Nephron (organoid): Measurements from ENCODE around the gene KLHL17.
"Not testable (repeated sequence)": the region's sequence is repeated elsewhere in the genome, so short reads cannot be mapped to it uniquely, and the experiment has no call there.

Experiments used
- H3K27ac Mint-ChIP-seq, 3 experiments: 2 replicates each; pipeline ENCODE4 v1.8.0; 2020; ENCODE audit warnings: mixed read lengths in 3 of 3, mild to moderate bottlenecking in 2 of 3, moderate library complexity in 1 of 3
- H3K27me3 Mint-ChIP-seq: 2 replicates; pipeline ENCODE4 v1.8.0; 2021; ENCODE audit warnings: low read depth, mild to moderate bottlenecking, moderate library complexity, mixed read lengths
- H3K36me3 Mint-ChIP-seq: 2 replicates; pipeline ENCODE4 v1.8.0; 2020; ENCODE audit warnings: low read depth, mixed read lengths
- H3K4me1 Mint-ChIP-seq: 2 replicates; pipeline ENCODE4 v1.8.0; 2020; ENCODE audit warnings: mixed read lengths
- H3K4me3 Mint-ChIP-seq, 3 experiments: 2 replicates each; pipeline ENCODE4 v1.8.0; 2020; ENCODE audit warnings: mild to moderate bottlenecking in 3 of 3, mixed read lengths in 3 of 3, moderate library complexity in 2 of 3
- H3K9me3 Mint-ChIP-seq: 2 replicates; pipeline ENCODE4 v1.8.0; 2020; ENCODE audit warnings: mixed read lengths
- TF ChIP-seq, protein P1 (sequence below), 3 experiments: fragments of 200-600 bp; sonication (generic); IDR thresholded peaks; one replicate each; pipeline ENCODE4 v1.5.0; 2021; ENCODE audit warnings: antibody characterized with exemption in 3 of 3; ENCODE audit not compliant: unreplicated experiment in 3 of 3

KLHL17 gene

GRCh38 chr1:985126-985525 lies 24.7 kb downstream of the KLHL17 start:
- Mint-ChIP-seq H3K36me3 (no peaks in the 10 kb centered on the region), H3K27ac (no peak overlapping the region), H3K27me3 (peaks cover 54% of the 10 kb centered on the region), H3K9me3 (peaks cover 15% of the 10 kb centered on the region), H3K4me3 (no peak overlapping the region), H3K4me1 (peaks cover 6% of the 10 kb centered on the region)
- TF ChIP-seq, protein P1, sequence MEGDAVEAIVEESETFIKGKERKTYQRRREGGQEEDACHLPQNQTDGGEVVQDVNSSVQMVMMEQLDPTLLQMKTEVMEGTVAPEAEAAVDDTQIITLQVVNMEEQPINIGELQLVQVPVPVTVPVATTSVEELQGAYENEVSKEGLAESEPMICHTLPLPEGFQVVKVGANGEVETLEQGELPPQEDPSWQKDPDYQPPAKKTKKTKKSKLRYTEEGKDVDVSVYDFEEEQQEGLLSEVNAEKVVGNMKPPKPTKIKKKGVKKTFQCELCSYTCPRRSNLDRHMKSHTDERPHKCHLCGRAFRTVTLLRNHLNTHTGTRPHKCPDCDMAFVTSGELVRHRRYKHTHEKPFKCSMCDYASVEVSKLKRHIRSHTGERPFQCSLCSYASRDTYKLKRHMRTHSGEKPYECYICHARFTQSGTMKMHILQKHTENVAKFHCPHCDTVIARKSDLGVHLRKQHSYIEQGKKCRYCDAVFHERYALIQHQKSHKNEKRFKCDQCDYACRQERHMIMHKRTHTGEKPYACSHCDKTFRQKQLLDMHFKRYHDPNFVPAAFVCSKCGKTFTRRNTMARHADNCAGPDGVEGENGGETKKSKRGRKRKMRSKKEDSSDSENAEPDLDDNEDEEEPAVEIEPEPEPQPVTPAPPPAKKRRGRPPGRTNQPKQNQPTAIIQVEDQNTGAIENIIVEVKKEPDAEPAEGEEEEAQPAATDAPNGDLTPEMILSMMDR (IDR thresholded peaks at IDR 0.05; ENCODE audit: unreplicated experiment in 3 of 3) = no peak

GRCh38 chr1:988061-988460 lies 27.7 kb downstream of the KLHL17 start:
- not testable (repeated sequence) for H3K27ac Mint-ChIP-seq, H3K4me1 Mint-ChIP-seq
- peaks cover 64% of the 10 kb centered on the region for H3K27me3 Mint-ChIP-seq

DNA sequence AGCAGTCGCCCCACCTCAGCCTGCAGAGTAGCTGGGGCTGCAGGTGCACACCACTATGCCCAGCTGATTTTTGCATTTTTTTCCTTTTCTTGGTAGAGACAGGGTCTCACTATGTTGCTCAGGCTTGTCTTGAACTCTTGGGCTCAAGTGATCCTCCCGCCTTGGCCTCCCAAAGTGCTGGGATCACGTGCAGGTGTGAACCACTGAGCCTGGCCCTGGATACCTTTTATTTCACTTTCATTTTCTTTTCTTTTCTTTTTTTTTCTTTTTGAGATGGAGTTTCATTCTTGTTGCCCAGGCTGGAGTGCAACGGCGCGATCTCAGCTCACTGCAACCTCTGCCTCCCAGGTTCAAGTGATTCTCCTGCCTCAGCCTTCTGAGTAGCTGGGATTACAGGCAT lies 30.9 kb downstream of the KLHL17 start:
- not testable (repeated sequence) for H3K4me3 Mint-ChIP-seq, H3K27ac Mint-ChIP-seq, H3K4me1 Mint-ChIP-seq, H3K36me3 Mint-ChIP-seq
- peaks cover 33% of the 10 kb centered on the region for H3K9me3 Mint-ChIP-seq
- H3K27me3 Mint-ChIP-seq = peaks cover 53% of the 10 kb centered on the region

More at GRCh38 chr1:988061-988460, 27.7 kb downstream of the KLHL17 start:
- H3K4me3 Mint-ChIP-seq, H3K36me3 Mint-ChIP-seq: not testable (repeated sequence)
- peaks cover 32% of the 10 kb centered on the region for H3K9me3 Mint-ChIP-seq

GRCh38 chr1:991895-992294 lies 31.5 kb downstream of the KLHL17 start:
- no peak overlapping the region for H3K27ac Mint-ChIP-seq
- peaks cover 4% of the 10 kb centered on the region for H3K4me1 Mint-ChIP-seq
- TF ChIP-seq, protein P1 (IDR thresholded peaks at IDR 0.05; ENCODE audit: unreplicated experiment in 3 of 3) = no peak
- H3K4me3 Mint-ChIP-seq = no peak overlapping the region
- H3K9me3 Mint-ChIP-seq = peaks cover 33% of the 10 kb centered on the region
- H3K36me3 Mint-ChIP-seq = peaks cover 6% of the 10 kb centered on the region
- peaks cover 51% of the 10 kb centered on the region for H3K27me3 Mint-ChIP-seq

GRCh38 chr1:992362-992761 lies 32.0 kb downstream of the KLHL17 start:
- H3K4me1 Mint-ChIP-seq = peaks cover 4% of the 10 kb centered on the region
- peaks cover 33% of the 10 kb centered on the region for H3K9me3 Mint-ChIP-seq
- peaks cover 6% of the 10 kb centered on the region for H3K36me3 Mint-ChIP-seq
- no peak overlapping the region for H3K4me3 Mint-ChIP-seq
- TF ChIP-seq, protein P1 (IDR thresholded peaks at IDR 0.05; ENCODE audit: unreplicated experiment in 3 of 3) = no peak
- H3K27me3 Mint-ChIP-seq = peaks cover 55% of the 10 kb centered on the region
- H3K27ac Mint-ChIP-seq = no peak overlapping the region

GRCh38 chr1:993379-993995 lies 33.1 kb downstream of the KLHL17 start:
- peaks cover 53% of the 10 kb centered on the region for H3K27me3 Mint-ChIP-seq
- peaks cover 4% of the 10 kb centered on the region for H3K4me1 Mint-ChIP-seq
- H3K36me3 Mint-ChIP-seq = peaks cover 6% of the 10 kb centered on the region
- H3K27ac Mint-ChIP-seq = no peak overlapping the region
- TF ChIP-seq, protein P1 (IDR thresholded peaks at IDR 0.05; ENCODE audit: unreplicated experiment in 3 of 3) = no peak
- no peak overlapping the region for H3K4me3 Mint-ChIP-seq
- H3K9me3 Mint-ChIP-seq = peaks cover 31% of the 10 kb centered on the region

GRCh38 chr1:994546-994945 lies 34.2 kb downstream of the KLHL17 start:
- Mint-ChIP-seq H3K27me3 (peaks cover 43% of the 10 kb centered on the region), H3K9me3 (peaks cover 20% of the 10 kb centered on the region)
- not testable (repeated sequence) for H3K4me1 Mint-ChIP-seq, H3K36me3 Mint-ChIP-seq, H3K4me3 Mint-ChIP-seq, H3K27ac Mint-ChIP-seq
